HepG2 (cell line): ENCODE results near the gene UBL5. TPM values are rescaled to one million over a fixed set of nuclear protein-coding genes. Genes with fewer than 3 reads are reported as not detected.

Experiments
- CENPT ChIP-seq: sonication (generic); formaldehyde crosslinking; IDR thresholded peaks from 2 replicates; pipeline ENCODE4 v1.8.0; 2022; ENCODE audit warnings: low read depth, mild to moderate bottlenecking, moderate library complexity, missing genetic modification reagents
- CREM ChIP-seq, 2 experiments: sonication (generic) in 1 of 2; formaldehyde crosslinking in 1 of 2; IDR thresholded peaks; 2 replicates each; pipeline versions ENCODE4 v1.4.0 to v1.6.1; 2016 to 2020; ENCODE audit warnings: antibody characterized with exemption in 1 of 2, mild to moderate bottlenecking in 1 of 2, missing genetic modification reagents in 1 of 2
- KAT2B ChIP-seq: fragments of 150-350 bp; IDR thresholded peaks from 2 replicates; pipeline ENCODE4 v1.6.1; 2014; ENCODE audit warnings: low read depth, low read length, borderline replicate concordance
- MEF2D ChIP-seq: sonication (generic); formaldehyde crosslinking; IDR thresholded peaks from 2 replicates; pipeline ENCODE4 v1.5.1; 2020; ENCODE audit warnings: mild to moderate bottlenecking, missing genetic modification reagents
- RCOR2 ChIP-seq: IDR thresholded peaks from 2 replicates; pipeline ENCODE4 v1.6.1; 2016; ENCODE audit warnings: missing biosample characterization, missing genetic modification reagents
- TSC22D2 ChIP-seq: sonication (generic); formaldehyde crosslinking; IDR thresholded peaks from 2 replicates; pipeline ENCODE4 v1.5.1; 2020; ENCODE audit warnings: missing genetic modification reagents, mild to moderate bottlenecking, borderline replicate concordance
- U2AF1 ChIP-seq: fragments of 200-400 bp; formaldehyde crosslinking; optimal IDR thresholded peaks from 2 replicates; pipeline ENCODE3; 2017; ENCODE audit warnings: mild to moderate bottlenecking, low read depth, low read length
- ZMYM2 ChIP-seq: sonication (generic); formaldehyde crosslinking; IDR thresholded peaks from 2 replicates; pipeline ENCODE4 v1.8.0; 2022; ENCODE audit warnings: mild to moderate bottlenecking, missing genetic modification reagents
- ZNF569 ChIP-seq: sonication (generic); formaldehyde crosslinking; IDR thresholded peaks from 2 replicates; pipeline ENCODE4 v1.5.0; 2020; ENCODE audit warnings: mild to moderate bottlenecking, missing genetic modification reagents, moderate library complexity, borderline replicate concordance
- ZSCAN5A ChIP-seq: sonication (generic); formaldehyde crosslinking; IDR thresholded peaks from 2 replicates; pipeline ENCODE4 v1.8.0; 2022; ENCODE audit warnings: mild to moderate bottlenecking, missing genetic modification reagents, borderline replicate concordance
- polyA plus RNA-seq, 8 experiments: library from polyadenylated mRNA; depleted of rRNA in 3 of 8; stranded (reverse) in 7 of 8; unstranded in 1 of 8; fragments of >200 nt; fragmentation: Illumina TruSeq in 4 of 8; extraction: Trizol in 4 of 8; gene quantifications; 2 replicates each; pipeline versions ENCODE4 v1.2.1 to v1.2.3, GENCODE V29; 2011 to 2016; ENCODE audit warnings: low read depth in 4 of 8, missing spikeins in 1 of 8, mixed read lengths in 1 of 8; ENCODE audit not compliant: insufficient read depth in 1 of 8
- total RNA-seq, 5 experiments: library from RNA; depleted of rRNA; stranded (reverse); fragments of >200 nt; fragmentation: Illumina TruSeq; extraction: Trizol; gene quantifications; 2 replicates each; pipeline ENCODE4 v1.2.3, GENCODE V29; 2016; ENCODE audit warnings: low read depth in 1 of 5
- TF ChIP-seq, protein P1 (sequence below): sonication (generic); formaldehyde crosslinking; IDR thresholded peaks from 2 replicates; pipeline ENCODE4 v1.5.1; 2020; ENCODE audit warnings: missing genetic modification reagents, mild to moderate bottlenecking, borderline replicate concordance
- TF ChIP-seq, protein P2 (sequence below), 2 experiments: fragments of 450-650 bp in 1 of 2; sonication (generic) in 1 of 2; formaldehyde crosslinking in 1 of 2; IDR thresholded peaks; 2 replicates each; pipeline versions ENCODE4 v1.6.1 to v1.8.0; 2016 to 2022; ENCODE audit warnings: antibody characterized with exemption in 1 of 2, mild to moderate bottlenecking in 1 of 2, missing genetic modification reagents in 1 of 2

Gene UBL5
- total and polyA plus RNA-seq, 2 of the 13 experiments (the other 11 are each of a cell fraction or from before 2014, with no cell fraction given): 373 to 487 TPM

DNA sequence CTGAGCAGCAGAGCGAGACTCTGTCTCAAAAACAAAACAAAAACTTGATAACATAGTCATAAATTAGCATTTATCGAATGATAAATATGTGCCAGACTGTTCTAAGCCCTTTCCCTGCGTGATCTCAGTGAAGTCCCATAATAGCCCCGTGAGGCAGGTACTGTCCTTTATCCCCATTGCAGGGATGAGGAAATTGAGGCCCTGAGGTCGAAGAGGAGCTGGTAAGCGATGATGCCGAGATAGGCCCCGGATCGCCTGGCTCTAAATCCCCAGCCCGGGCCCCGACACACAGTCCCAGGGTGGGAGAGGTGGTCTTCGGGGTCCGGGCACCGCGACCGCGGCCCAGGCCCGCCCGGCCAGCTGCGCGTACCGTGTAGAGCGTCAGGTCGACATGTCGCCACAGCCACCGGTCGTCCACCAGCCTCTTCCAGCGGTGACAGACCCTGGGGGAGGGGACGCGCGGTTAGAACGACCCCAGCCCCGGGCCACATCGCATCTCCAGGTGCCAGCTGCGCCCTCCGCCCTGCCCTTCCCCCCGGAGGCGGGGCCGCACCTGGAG, 9.5 kb upstream of the UBL5 start (continued):
- TF ChIP-seq, protein P1, sequence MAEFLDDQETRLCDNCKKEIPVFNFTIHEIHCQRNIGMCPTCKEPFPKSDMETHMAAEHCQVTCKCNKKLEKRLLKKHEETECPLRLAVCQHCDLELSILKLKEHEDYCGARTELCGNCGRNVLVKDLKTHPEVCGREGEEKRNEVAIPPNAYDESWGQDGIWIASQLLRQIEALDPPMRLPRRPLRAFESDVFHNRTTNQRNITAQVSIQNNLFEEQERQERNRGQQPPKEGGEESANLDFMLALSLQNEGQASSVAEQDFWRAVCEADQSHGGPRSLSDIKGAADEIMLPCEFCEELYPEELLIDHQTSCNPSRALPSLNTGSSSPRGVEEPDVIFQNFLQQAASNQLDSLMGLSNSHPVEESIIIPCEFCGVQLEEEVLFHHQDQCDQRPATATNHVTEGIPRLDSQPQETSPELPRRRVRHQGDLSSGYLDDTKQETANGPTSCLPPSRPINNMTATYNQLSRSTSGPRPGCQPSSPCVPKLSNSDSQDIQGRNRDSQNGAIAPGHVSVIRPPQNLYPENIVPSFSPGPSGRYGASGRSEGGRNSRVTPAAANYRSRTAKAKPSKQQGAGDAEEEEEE (CRISPR knock-in tag): 0 out of 2 replicates have a peak, but pooled peaks have one; percentile 70
- TF ChIP-seq ZSCAN5A (no peak), KAT2B (no peak), TSC22D2 (CRISPR knock-in tag) (no peak), U2AF1 (no peak), RCOR2 (CRISPR knock-in tag) (no peak), ZMYM2 (no peak), CENPT (CRISPR knock-in tag) (no peak), MEF2D (CRISPR knock-in tag) (no peak), ZNF569 (CRISPR knock-in tag) (no peak), CREM (IDR thresholded peaks at IDR 0.05) (no peak), CREM (CRISPR knock-in tag; IDR thresholded peaks at IDR 0.05) (no peak)
- TF ChIP-seq, protein P2, sequence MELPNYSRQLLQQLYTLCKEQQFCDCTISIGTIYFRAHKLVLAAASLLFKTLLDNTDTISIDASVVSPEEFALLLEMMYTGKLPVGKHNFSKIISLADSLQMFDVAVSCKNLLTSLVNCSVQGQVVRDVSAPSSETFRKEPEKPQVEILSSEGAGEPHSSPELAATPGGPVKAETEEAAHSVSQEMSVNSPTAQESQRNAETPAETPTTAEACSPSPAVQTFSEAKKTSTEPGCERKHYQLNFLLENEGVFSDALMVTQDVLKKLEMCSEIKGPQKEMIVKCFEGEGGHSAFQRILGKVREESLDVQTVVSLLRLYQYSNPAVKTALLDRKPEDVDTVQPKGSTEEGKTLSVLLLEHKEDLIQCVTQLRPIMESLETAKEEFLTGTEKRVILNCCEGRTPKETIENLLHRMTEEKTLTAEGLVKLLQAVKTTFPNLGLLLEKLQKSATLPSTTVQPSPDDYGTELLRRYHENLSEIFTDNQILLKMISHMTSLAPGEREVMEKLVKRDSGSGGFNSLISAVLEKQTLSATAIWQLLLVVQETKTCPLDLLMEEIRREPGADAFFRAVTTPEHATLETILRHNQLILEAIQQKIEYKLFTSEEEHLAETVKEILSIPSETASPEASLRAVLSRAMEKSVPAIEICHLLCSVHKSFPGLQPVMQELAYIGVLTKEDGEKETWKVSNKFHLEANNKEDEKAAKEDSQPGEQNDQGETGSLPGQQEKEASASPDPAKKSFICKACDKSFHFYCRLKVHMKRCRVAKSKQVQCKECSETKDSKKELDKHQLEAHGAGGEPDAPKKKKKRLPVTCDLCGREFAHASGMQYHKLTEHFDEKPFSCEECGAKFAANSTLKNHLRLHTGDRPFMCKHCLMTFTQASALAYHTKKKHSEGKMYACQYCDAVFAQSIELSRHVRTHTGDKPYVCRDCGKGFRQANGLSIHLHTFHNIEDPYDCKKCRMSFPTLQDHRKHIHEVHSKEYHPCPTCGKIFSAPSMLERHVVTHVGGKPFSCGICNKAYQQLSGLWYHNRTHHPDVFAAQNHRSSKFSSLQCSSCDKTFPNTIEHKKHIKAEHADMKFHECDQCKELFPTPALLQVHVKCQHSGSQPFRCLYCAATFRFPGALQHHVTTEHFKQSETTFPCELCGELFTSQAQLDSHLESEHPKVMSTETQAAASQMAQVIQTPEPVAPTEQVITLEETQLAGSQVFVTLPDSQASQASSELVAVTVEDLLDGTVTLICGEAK (IDR thresholded peaks at IDR 0.05): no peak
- TF ChIP-seq, protein P2 (CRISPR knock-in tag; IDR thresholded peaks at IDR 0.05): no peak
